SU-DHL-6 (cell line): ENCODE measurements around the gene BIVM.
A peak's percentile ranks its signal among the peaks of the same experiment; 100 is the strongest.

Source experiments
- H2AFZ ChIP-seq: fragments of 200-600 bp; sonication (generic); 2 replicates; pipeline ENCODE4 v1.6.1; 2014; ENCODE audit warnings: low read depth, mild to moderate bottlenecking, moderate library complexity, mixed read lengths, antibody characterized with exemption, low read length; ENCODE audit not compliant: severe bottlenecking
- H3F3A ChIP-seq: fragments of 200-600 bp; shearing (Covaris generic); 2 replicates; pipeline ENCODE4 v1.6.0; 2016; ENCODE audit warnings: antibody characterized with exemption, mild to moderate bottlenecking; ENCODE audit not compliant: insufficient read depth
- H3K27ac ChIP-seq: fragments of 200-600 bp; sonication (generic); 2 replicates; pipeline ENCODE4 v1.5.1; 2016; ENCODE audit warnings: low read depth, mild to moderate bottlenecking, low read length, moderate library complexity, mixed read lengths
- H3K27me3 ChIP-seq: fragments of 200-600 bp; sonication (generic), shearing (Covaris generic); 2 replicates; pipeline ENCODE4 v1.6.0; 2014; ENCODE audit warnings: mild to moderate bottlenecking, low read length
- H3K36me3 ChIP-seq: fragments of 200-600 bp; sonication (generic); 2 replicates; pipeline ENCODE4 v1.6.1; 2014; ENCODE audit warnings: mild to moderate bottlenecking, low read length, mixed read lengths
- H3K4me2 ChIP-seq: fragments of 300-600, 200-600 bp; shearing (Covaris generic), sonication (generic); 2 replicates; pipeline ENCODE4 v1.6.0; 2014; ENCODE audit warnings: low read length, low read depth, mild to moderate bottlenecking; ENCODE audit not compliant: poor library complexity, severe bottlenecking
- H3K4me3 ChIP-seq: fragments of 200-600 bp; sonication (generic); 2 replicates; pipeline ENCODE4 v1.5.1; 2014; ENCODE audit warnings: antibody characterized with exemption, low read length, mild to moderate bottlenecking, mixed read lengths; ENCODE audit not compliant: insufficient read depth, poor library complexity, severe bottlenecking
- H3K79me2 ChIP-seq: fragments of 200-600 bp; sonication (generic); 2 replicates; pipeline ENCODE4 v1.6.1; 2014; ENCODE audit warnings: mild to moderate bottlenecking, low read length, moderate library complexity; ENCODE audit not compliant: insufficient read depth
- H3K9ac ChIP-seq: fragments of 200-600 bp; sonication (generic); 2 replicates; pipeline ENCODE4 v1.7.0; 2014; ENCODE audit warnings: mild to moderate bottlenecking, low read length
- H3K9me2 ChIP-seq: fragments of 200-600 bp; sonication (generic); replicated peaks from 2 replicates; pipeline ENCODE4 v1.6.1; 2014; ENCODE audit warnings: low read length; ENCODE audit not compliant: insufficient read depth
- H3K9me3 ChIP-seq: fragments of 200-600 bp; sonication (generic); 2 replicates; pipeline ENCODE4 v1.6.1; 2014; ENCODE audit warnings: low read length, mixed read lengths; ENCODE audit not compliant: insufficient read depth
- H4K20me1 ChIP-seq: fragments of 200-600 bp; sonication (generic); 2 replicates; pipeline ENCODE4 v1.6.1; 2014; ENCODE audit warnings: low read depth, mild to moderate bottlenecking, antibody characterized with exemption, low read length, moderate library complexity, mixed read lengths
- EZH2phosphoT487 ChIP-seq: fragments of 200-600 bp; sonication (generic), shearing (Covaris generic); conservative IDR thresholded peaks from 2 replicates; pipeline ENCODE4 v1.6.1; 2018; ENCODE audit warnings: mild to moderate bottlenecking, antibody characterized with exemption, low read length, moderate library complexity, mixed read lengths
- TF ChIP-seq, protein P1 (sequence below): fragments of 200-600 bp; sonication (generic); IDR thresholded peaks from one replicate; pipeline ENCODE4 v1.5.1; 2017; ENCODE audit warnings: antibody characterized with exemption, mild to moderate bottlenecking, low read length, moderate library complexity; ENCODE audit not compliant: insufficient read depth, poor library complexity, severe bottlenecking

Gene BIVM

GRCh38 chr13:102768909-102769308, 30.0 kb upstream of the BIVM start:
- H2AFZ ChIP-seq, result no peak overlapping the region
- no peaks in the 10 kb centered on the region for H3F3A ChIP-seq
- H3K9me2 ChIP-seq, result no peaks in the 10 kb centered on the region
- no peaks in the 10 kb centered on the region for H3K27me3 ChIP-seq
- peaks cover 39% of the 10 kb centered on the region for H3K79me2 ChIP-seq
- H3K4me3 ChIP-seq, result no peak overlapping the region
- H3K4me2 ChIP-seq, result no peak overlapping the region
- TF ChIP-seq EZH2phosphoT487, result no peak
- TF ChIP-seq, protein P1, sequence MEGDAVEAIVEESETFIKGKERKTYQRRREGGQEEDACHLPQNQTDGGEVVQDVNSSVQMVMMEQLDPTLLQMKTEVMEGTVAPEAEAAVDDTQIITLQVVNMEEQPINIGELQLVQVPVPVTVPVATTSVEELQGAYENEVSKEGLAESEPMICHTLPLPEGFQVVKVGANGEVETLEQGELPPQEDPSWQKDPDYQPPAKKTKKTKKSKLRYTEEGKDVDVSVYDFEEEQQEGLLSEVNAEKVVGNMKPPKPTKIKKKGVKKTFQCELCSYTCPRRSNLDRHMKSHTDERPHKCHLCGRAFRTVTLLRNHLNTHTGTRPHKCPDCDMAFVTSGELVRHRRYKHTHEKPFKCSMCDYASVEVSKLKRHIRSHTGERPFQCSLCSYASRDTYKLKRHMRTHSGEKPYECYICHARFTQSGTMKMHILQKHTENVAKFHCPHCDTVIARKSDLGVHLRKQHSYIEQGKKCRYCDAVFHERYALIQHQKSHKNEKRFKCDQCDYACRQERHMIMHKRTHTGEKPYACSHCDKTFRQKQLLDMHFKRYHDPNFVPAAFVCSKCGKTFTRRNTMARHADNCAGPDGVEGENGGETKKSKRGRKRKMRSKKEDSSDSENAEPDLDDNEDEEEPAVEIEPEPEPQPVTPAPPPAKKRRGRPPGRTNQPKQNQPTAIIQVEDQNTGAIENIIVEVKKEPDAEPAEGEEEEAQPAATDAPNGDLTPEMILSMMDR, result no peak
- no peak overlapping the region for H3K27ac ChIP-seq
- H3K36me3 ChIP-seq, result peaks cover 22% of the 10 kb centered on the region; the same call in 1 of the 2 replicates
- no peaks in the 10 kb centered on the region for H3K9me3 ChIP-seq
- H3K9ac ChIP-seq, result no peak overlapping the region
- H4K20me1 ChIP-seq, result no peaks in the 10 kb centered on the region

- H3K27me3 ChIP-seq, result no peaks in the 10 kb centered on the region
- no peak overlapping the region for H3K4me3 ChIP-seq
- no peak overlapping the region for H3K4me2 ChIP-seq
- H4K20me1 ChIP-seq, result no peaks in the 10 kb centered on the region
- no peaks in the 10 kb centered on the region for H3K9me3 ChIP-seq
- no peak overlapping the region for H3K27ac ChIP-seq
- no peaks in the 10 kb centered on the region for H3K9me2 ChIP-seq
- peaks cover 39% of the 10 kb centered on the region for H3K79me2 ChIP-seq
- TF ChIP-seq EZH2phosphoT487, result no peak
- TF ChIP-seq, protein P1, result no peak
- H3K9ac ChIP-seq, result no peak overlapping the region
- H3F3A ChIP-seq, result peaks cover 2% of the 10 kb centered on the region
- peaks cover 22% of the 10 kb centered on the region; the same call in 1 of the 2 replicates for H3K36me3 ChIP-seq
- no peak overlapping the region for H2AFZ ChIP-seq
Measured at GRCh38 chr13:102769679-102770078, 29.2 kb upstream of the BIVM start.

DNA sequence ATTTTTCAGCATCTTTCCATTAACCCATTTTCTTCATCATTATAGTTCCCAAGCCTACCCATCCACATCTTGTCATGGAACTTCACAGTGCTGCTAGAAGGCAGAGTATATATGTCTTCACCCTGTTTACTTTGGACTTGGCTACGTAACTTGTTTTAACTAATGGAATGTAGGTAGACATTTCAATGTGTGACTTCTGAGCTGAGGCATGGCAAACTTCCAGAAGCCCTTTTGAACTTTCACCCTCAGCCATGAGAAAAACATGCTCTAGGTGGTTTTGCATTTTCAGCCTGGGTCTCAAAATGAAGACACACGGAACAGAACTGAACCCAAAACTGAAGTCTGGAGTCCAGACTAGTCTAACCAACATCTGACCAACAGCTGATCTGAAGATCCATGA, 28.5 kb upstream of the BIVM start:
- H3K4me3 ChIP-seq, result no peak overlapping the region
- no peak overlapping the region for H2AFZ ChIP-seq
- H3K79me2 ChIP-seq, result peaks cover 39% of the 10 kb centered on the region
- H3K9me2 ChIP-seq, result no peaks in the 10 kb centered on the region
- H3K9me3 ChIP-seq, result no peaks in the 10 kb centered on the region
- H3K9ac ChIP-seq, result no peak overlapping the region
- peaks cover 6% of the 10 kb centered on the region for H3F3A ChIP-seq
- peaks cover 22% of the 10 kb centered on the region; the same call in 1 of the 2 replicates for H3K36me3 ChIP-seq
- H3K4me2 ChIP-seq, result peak overlapping the region; percentile 66
- no peak for TF ChIP-seq EZH2phosphoT487
- TF ChIP-seq, protein P1, result no peak
- no peaks in the 10 kb centered on the region for H3K27me3 ChIP-seq
- no peak overlapping the region for H3K27ac ChIP-seq
- no peaks in the 10 kb centered on the region for H4K20me1 ChIP-seq
